Activated CD8-positive, alpha-beta T cell treated with anti-CD3 and anti-CD28 coated beads for 36 hours (primary cell): ENCODE data around the gene B3GLCT. TPM values are rescaled to one million over a fixed set of nuclear protein-coding genes. Genes with fewer than 3 reads are reported as not detected.

Source experiments
- ATAC-seq: fragments of 200-7000 bp; cut with Tn5 transposase; one replicate; pipeline ENCODE4 v1.10.0; 2021; ENCODE audit warnings: mild to moderate bottlenecking, moderate library complexity
- CTCF ChIA-PET: fragments of 350-600 bp; sonication (Branson Sonifier 250); formaldehyde crosslinking; loops from one replicate; lab custom pipeline; 2021; ENCODE audit warnings: antibody characterized with exemption; lab: Charles Lee
- POLR2A ChIA-PET: fragments of 350-600 bp; sonication (Branson Sonifier 250); formaldehyde crosslinking; loops from one replicate; lab custom pipeline; 2021; ENCODE audit warnings: antibody characterized with exemption; lab: Charles Lee
- DNase-seq: peaks from one replicate; pipeline ENCODE4 v3.0.0-alpha.2; 2020
- H3K27ac Mint-ChIP-seq: one replicate; pipeline ENCODE4 v1.8.0; 2021; ENCODE audit warnings: mild to moderate bottlenecking, mixed read lengths
- H3K27me3 Mint-ChIP-seq: one replicate; pipeline ENCODE4 v1.8.0; 2021; ENCODE audit warnings: mixed read lengths
- H3K36me3 Mint-ChIP-seq: one replicate; pipeline ENCODE4 v1.8.0; 2021; ENCODE audit warnings: low read depth, mixed read lengths
- H3K4me1 Mint-ChIP-seq: one replicate; pipeline ENCODE4 v1.8.0; 2021; ENCODE audit warnings: low read depth, mixed read lengths
- H3K4me3 Mint-ChIP-seq: one replicate; pipeline ENCODE4 v1.8.0; 2021; ENCODE audit warnings: mild to moderate bottlenecking, moderate library complexity, mixed read lengths
- H3K9me3 Mint-ChIP-seq: one replicate; pipeline ENCODE4 v1.8.0; 2021; ENCODE audit warnings: mixed read lengths
- intact Hi-C: fragments of 100-400 bp; cut with micrococcal nuclease; formaldehyde crosslinking; loops from one replicate; pipeline ENCODE4 v1.10.0; 2022
- total RNA-seq, 2 experiments: library from RNA; stranded (reverse); gene quantifications; one replicate each; pipeline ENCODE4 v1.2.3, GENCODE V29; 2021
- TF ChIP-seq, protein P1 (sequence below): fragments of 200-600 bp; IDR thresholded peaks from one replicate; pipeline ENCODE4 v1.8.0; 2022; ENCODE audit warnings: antibody characterized with exemption, mild to moderate bottlenecking

Gene B3GLCT
- total RNA-seq, 2 experiments from 2014 or later = 2.4 to 2.5 TPM

DNA sequence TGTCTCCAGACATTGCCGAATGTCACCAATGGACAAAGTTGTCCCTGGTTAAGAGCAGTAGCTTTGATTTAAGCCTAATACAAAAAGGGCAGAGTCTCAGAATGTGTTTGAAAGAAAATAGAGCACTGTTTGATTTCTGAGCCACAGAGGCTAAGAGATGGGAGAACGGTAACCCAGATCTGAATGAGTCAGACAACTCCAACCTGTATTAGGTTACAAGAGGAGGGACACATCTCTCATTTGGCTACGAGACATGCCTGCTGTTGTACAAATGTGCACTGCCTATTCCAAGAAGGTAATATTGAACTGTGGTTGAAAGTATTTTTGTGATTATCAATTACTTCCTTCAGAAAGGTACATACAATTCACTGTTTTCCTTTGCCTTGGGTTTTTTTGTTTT, 33.2 kb upstream of the B3GLCT start:
- TF ChIP-seq, protein P1, sequence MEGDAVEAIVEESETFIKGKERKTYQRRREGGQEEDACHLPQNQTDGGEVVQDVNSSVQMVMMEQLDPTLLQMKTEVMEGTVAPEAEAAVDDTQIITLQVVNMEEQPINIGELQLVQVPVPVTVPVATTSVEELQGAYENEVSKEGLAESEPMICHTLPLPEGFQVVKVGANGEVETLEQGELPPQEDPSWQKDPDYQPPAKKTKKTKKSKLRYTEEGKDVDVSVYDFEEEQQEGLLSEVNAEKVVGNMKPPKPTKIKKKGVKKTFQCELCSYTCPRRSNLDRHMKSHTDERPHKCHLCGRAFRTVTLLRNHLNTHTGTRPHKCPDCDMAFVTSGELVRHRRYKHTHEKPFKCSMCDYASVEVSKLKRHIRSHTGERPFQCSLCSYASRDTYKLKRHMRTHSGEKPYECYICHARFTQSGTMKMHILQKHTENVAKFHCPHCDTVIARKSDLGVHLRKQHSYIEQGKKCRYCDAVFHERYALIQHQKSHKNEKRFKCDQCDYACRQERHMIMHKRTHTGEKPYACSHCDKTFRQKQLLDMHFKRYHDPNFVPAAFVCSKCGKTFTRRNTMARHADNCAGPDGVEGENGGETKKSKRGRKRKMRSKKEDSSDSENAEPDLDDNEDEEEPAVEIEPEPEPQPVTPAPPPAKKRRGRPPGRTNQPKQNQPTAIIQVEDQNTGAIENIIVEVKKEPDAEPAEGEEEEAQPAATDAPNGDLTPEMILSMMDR = no peak
- Mint-ChIP-seq H3K9me3 (no peaks in the 10 kb centered on the region), H3K36me3 (no peaks in the 10 kb centered on the region), H3K4me3 (no peak overlapping the region), H3K27me3 (no peaks in the 10 kb centered on the region), H3K4me1 (peaks cover 13% of the 10 kb centered on the region), H3K27ac (no peak overlapping the region)
- ChIA-PET CTCF (no interaction called here), POLR2A (no interaction called here)
- DNase-seq (no peak), ATAC-seq (no peak)
- intact Hi-C loops = no loop called here

- Mint-ChIP-seq H3K27ac (no peak overlapping the region), H3K27me3 (no peaks in the 10 kb centered on the region), H3K9me3 (no peaks in the 10 kb centered on the region), H3K4me3 (no peak overlapping the region), H3K4me1 (peaks cover 13% of the 10 kb centered on the region), H3K36me3 (no peaks in the 10 kb centered on the region)
- POLR2A ChIA-PET = no interaction called here
- TF ChIP-seq, protein P1 = no peak
- ATAC-seq = peak; percentile 41
- intact Hi-C loops = no loop called here
- DNase-seq = no peak
- CTCF ChIA-PET = no interaction called here
Measured at GRCh38 chr13:31167490-31167889, 32.3 kb upstream of the B3GLCT start.

DNA sequence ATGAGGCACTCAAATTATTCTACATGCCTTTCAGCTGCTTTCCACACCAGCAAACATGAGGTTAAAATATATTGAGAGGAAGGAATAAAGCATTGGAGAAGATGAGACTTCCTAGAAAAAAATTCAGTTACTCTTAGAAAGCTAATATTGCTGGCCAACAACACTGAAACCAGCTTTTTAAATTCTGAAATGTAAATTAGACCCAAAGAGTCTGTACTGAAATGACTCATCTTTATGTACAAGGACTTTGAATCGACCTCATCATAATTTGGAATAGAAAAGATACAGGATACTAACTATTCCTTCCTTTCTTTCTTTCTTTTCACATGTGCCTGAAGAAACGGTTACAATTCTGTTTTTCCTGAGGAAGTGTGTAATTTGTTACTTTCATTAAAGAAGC, 31.6 kb upstream of the B3GLCT start:
- CTCF ChIA-PET = interaction anchor here (1.1 kb wide), 1 partner anchor 123 kb away, joined by 3 read pairs; no protein-coding TSS in a partner anchor
- Mint-ChIP-seq H3K4me3 (no peak overlapping the region), H3K27me3 (no peaks in the 10 kb centered on the region), H3K27ac (no peak overlapping the region), H3K4me1 (peaks cover 8% of the 10 kb centered on the region), H3K36me3 (no peaks in the 10 kb centered on the region), H3K9me3 (no peaks in the 10 kb centered on the region)
- no peak for ATAC-seq
- POLR2A ChIA-PET = no interaction called here
- intact Hi-C loops = no loop called here
- DNase-seq = no peak
- TF ChIP-seq, protein P1 = no peak

DNA sequence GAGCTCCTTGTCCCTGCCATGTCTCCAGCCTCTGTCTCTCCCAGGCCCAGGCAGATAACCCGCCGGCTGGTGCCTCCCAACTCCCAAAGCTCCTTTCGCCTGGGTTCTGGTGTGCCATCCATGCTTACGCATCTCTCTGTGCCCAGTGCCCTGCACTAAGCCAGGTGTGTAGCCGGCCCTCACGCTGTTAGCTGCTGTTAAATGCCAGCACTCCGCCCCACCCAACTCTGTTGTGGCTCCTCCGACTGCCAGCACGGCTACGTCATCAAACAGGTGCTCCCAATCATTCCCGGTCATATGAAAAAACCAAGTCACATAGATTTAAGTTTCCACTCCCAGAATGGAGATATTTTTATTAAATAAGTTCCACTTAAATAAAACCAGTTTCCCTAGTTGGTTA, 31.0 kb upstream of the B3GLCT start:
- peaks cover under 1% of the 10 kb centered on the region for H3K27me3 Mint-ChIP-seq
- ATAC-seq (no peak), DNase-seq (no peak)
- ChIA-PET CTCF (interaction anchor here (1.1 kb wide), 1 partner anchor 124 kb away, joined by 3 read pairs; no protein-coding TSS in a partner anchor), POLR2A (no interaction called here)
- H3K9me3 Mint-ChIP-seq = no peaks in the 10 kb centered on the region
- intact Hi-C loops = no loop called here
- no peak overlapping the region for H3K27ac Mint-ChIP-seq
- peaks cover 5% of the 10 kb centered on the region for H3K4me1 Mint-ChIP-seq
- TF ChIP-seq, protein P1 = no peak
- H3K4me3 Mint-ChIP-seq = no peak overlapping the region
- H3K36me3 Mint-ChIP-seq = no peaks in the 10 kb centered on the region

- H3K4me3 Mint-ChIP-seq = no peak overlapping the region
- H3K27ac Mint-ChIP-seq = no peak overlapping the region
- no peaks in the 10 kb centered on the region for H3K9me3 Mint-ChIP-seq
- ATAC-seq = no peak
- DNase-seq = no peak
- peaks cover 5% of the 10 kb centered on the region for H3K27me3 Mint-ChIP-seq
- no peaks in the 10 kb centered on the region for H3K36me3 Mint-ChIP-seq
- CTCF ChIA-PET = no interaction called here
- intact Hi-C loops = no loop called here
- peaks cover 5% of the 10 kb centered on the region for H3K4me1 Mint-ChIP-seq
- TF ChIP-seq, protein P1 = no peak
- POLR2A ChIA-PET = no interaction called here
Measured at GRCh38 chr13:31172001-31172400, 27.8 kb upstream of the B3GLCT start.
